ENCODE results near the gene FAM13C.
"Not testable (repeated sequence)": the region's sequence is repeated elsewhere in the genome, so short reads cannot be mapped to it uniquely, and the experiment has no call there.

FAM13C gene

DNA sequence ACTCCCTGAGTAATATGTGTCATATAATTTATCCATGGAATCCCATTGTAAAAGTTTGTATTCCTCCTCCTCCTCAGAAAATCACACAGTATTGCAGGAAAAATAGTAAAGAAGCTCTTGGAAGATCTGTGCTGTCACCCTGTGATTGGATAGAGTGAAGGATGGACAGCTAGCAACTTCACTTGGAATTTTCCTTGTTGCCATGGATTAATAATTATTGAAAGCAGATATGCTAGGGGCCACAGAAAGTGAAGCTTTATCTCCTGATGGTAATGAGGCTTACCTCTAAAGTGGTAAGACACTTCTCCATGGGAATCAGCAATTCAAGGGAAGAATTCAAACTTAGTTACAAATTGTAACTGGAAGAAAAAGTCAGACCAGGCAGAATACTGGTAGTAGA lies 137.1 kb downstream of the FAM13C start:
- no peak for DNase-seq

DNA sequence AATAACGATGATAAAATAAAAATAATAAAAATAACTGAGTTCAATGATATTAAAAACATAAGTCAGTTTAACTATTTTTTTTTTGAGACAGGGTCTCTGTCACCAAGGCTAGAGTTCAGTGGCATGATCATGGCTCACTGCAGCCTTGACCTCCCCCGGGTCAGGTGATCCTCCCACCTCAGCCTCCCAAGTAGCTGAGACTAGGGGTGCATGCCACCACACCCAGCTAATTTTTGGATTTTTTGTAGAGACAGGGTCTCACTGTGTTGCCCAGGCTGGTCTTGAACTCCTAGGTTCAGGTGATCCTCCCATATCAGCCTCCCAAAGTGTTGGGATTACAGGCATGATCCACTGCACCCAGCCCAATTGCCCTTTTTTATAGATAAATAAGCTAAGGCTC lies 138.8 kb downstream of the FAM13C start:
- DNase-seq, result not testable (repeated sequence)

DNA sequence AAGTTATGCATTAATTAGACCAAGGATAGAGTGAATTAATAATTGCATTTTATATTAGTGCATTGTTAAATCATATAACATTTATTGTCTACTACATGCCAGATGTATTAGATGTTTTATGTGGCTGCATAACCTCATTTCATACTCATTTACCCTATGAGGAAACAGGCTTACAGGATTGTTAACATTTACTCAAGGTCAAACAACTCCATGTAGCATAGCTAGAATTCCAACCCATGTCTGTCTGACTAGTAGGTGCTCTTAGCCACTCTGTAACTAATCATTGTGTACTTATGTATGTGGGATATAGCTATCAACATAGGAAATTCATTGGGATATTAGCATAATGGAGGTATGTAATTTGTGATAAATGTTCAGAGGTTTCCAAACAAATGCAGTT lies 139.6 kb downstream of the FAM13C start:
- no peak for DNase-seq

DNA sequence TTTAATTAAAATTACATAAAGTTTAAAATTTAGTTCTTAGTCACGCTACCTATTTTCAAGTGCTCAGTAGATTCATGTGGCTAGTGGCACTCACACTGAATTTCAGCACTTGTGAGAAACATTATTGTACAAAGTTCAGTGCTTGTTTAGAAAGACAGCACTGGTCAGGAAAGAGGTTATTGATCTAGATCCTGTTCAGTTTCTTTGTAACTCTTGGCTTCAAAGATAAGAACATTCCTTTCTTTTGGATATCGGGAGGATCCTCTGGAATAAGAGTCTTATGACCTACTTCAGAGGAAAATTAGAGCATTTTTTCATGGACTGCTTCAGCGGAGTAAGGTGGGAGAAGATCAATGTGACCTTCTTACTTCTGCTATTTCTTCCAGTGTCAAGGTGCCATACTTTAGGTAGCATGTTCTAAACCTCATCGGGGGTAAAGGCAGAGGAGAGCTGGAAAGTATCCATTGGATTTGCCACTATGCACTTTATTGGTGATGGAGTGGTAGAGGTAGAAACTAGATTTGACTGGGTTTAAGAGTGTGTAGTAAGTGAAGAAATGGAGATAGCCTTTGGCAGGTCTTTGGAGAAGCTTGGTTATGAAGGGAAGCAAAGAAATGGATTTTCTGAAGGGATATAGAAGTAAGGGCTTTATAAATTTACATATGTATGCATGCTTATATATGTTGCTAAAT lies 146.0 kb downstream of the FAM13C start:
- DNase-seq, result no peak

GRCh38 chr10:59214160-59214559 lies 148.2 kb downstream of the FAM13C start:
- no peak for DNase-seq

GRCh38 chr10:59212301-59212798 lies 150.0 kb downstream of the FAM13C start:
- DNase-seq, result no peak

DNA sequence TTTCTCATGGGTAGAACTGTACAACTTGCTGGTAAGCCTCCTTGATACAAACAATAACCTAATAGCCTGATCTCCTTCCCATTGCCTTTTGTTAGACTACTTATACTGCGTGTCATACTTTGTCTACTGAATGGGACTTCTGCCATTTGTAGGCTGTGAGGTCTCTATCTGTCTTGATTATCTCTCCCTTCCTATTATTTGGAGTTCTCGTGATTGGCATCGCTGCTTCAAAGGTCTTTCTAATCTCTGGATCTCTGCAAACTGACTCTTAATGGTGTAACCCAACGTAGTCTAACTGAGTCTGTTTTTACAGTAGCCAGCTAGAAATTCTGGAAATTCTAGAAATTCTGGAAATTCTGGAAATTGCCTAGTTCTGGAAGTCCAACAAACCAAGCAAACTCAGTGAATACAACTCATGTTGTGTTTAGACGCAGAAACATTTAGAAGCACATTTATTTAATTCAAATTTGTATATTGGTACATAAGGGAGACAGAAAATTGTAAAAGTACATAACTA lies 156.1 kb downstream of the FAM13C start:
- DNase-seq, result no peak
